NCI-H524 (cell line): ENCODE results near the gene NOS1.
A peak's percentile ranks its signal among the peaks of the same experiment; 100 is the strongest.
"Not testable (repeated sequence)": the region's sequence is repeated elsewhere in the genome, so short reads cannot be mapped to it uniquely, and the experiment has no call there.

ENCODE experiments used
- DNase-seq, 2 experiments: peaks; one replicate each; lab custom pipeline; 2025; lab: John Stamatoyannopoulos, UW

Gene NOS1

DNA sequence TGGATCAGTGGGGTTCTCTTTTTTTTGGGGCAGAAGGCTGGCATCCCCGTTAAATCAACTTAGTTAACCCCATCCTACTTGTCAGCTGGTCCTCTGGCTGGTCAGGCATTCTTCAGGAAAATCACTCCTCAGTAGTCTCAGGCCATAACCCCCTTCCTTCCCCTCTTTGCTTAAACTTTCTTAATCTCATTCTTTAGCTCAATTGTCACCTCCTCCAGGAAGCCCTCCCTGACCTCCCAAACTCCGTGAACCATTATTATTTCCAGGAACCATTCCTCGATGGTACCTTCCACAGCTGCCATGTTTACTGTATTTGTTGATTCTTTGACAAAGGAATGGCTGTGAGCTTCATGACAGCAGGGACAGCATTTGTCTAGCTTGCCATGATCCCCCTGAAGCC lies 98.7 kb downstream of the NOS1 start:
- DNase-seq, result no peak

DNA sequence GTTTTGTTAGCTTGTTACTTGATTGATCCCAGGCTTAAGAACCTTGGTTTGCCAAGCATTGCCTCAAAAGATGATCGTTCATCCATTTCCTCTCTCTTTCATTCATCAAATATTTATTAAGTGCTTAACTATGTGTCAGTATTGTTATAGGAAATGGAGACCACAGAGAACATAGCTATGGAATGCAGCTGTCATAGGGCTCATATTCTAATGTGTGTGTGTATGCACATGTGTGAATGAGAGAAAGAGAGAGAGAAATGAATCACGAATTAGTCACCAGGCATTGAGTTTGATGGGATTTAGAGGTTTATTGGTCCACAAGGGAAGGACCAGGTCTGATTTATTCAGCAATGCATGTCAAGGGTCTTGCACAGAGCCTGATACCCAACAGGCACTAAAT lies 100.2 kb downstream of the NOS1 start:
- DNase-seq, result no peak

DNA sequence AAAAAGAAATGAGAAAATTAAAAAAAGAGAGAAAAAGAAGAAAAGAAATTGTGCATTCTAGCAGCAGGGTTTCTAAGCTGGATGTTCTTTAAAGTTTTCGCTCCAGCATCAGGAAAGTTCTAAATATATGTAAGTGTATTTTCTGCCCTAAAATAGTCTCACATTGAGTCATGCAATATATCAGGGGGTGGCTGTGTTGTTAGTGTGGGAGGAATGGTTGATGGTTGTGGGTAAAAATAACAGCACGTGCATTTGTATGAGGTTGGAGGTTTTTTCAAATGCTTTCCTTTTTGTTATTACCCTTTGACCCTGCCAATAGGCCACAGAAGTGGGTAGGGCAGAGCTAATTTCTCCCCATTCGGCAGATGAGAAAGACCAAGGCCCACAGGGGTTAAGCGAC lies 106.0 kb downstream of the NOS1 start:
- no peak for DNase-seq

GRCh38 chr12:117243488-117243887 lies 117.9 kb downstream of the NOS1 start:
- DNase-seq, result no peak

GRCh38 chr12:117241697-117242096 lies 119.7 kb downstream of the NOS1 start:
- DNase-seq, result no peak

DNA sequence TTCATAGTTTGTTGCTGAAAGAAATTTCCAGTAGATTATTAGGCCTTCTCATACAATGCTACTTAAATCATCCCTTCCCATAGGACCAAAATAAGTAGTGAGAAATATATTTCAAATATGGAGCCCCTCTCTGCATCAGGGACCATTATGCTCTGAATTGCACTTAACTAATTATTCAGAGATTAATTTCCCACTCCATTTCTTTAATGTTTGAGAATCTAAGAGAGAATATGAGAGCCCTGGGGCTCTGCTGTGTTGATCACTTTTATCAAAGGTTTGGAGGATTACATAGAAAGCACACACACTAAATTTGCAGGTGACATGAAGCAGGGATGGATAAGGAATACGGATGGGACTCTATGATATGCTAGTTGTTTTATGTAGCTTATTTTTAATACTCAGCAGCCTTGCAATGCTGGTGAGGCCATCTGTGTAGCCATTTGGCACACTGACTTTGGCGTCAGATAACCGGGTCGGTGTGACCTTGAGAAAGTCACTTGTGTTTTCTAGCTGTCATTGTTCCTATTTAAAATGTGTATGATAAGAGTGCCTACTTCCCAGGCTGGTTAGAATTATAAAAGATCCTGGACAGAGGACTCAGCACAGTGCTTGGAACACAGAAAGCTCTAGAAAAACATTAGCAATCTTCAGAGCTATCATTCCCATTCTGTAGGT lies 121.2 kb downstream of the NOS1 start:
- DNase-seq, result peak; percentile 17 to 62

- peak; percentile 59 to 77 for DNase-seq
Measured at GRCh38 chr12:117236456-117237001, 124.9 kb downstream of the NOS1 start.

DNA sequence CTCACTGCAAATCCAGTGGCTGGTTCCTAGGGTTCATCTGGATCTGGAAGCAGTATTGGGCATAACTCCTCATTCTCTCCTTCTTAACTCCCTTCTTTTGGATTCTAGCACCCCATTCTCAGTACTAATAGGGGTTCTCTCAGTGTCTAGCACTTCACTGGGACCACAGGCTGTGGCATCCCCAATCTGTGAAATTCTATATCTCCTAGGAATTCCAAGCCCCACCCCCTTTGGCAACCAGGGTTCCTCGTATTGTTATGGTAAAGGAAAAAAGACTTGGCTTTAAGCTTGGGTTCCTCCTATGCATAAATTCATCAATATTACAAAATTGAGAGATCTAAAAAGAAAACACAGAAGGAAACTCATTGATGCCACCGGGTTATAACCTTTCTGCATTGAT lies 126.2 kb downstream of the NOS1 start:
- no peak for DNase-seq

- peak in 1 of 2 experiments; percentile 42 for DNase-seq
Measured at GRCh38 chr12:117234441-117234840, 127.0 kb downstream of the NOS1 start.

DNA sequence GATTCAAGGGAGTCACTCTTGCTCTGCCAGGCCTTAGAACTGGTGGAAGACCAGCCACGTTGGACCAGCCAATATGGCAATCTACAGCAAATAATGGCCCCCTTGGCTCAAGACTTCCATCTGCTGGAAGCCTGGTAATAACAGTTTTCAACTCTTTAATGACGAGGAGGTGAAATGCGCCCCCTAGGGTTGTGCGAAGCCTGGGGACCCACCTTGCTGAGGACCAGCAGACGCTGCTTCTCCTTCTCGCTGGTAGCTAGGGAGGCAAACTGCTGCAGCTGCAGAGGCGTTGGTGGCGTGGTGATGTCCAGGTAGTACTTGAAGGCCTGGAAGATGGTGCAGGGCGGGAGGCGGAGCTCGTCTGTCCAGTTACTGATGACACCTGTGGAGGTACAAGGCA lies 129.7 kb downstream of the NOS1 start:
- peak in 1 of 2 experiments; percentile 14 for DNase-seq

- DNase-seq, result no peak
Measured at GRCh38 chr12:117228239-117228638, 133.2 kb downstream of the NOS1 start.

- no peak for DNase-seq
Measured at GRCh38 chr12:117227000-117227653, 134.3 kb downstream of the NOS1 start.

DNA sequence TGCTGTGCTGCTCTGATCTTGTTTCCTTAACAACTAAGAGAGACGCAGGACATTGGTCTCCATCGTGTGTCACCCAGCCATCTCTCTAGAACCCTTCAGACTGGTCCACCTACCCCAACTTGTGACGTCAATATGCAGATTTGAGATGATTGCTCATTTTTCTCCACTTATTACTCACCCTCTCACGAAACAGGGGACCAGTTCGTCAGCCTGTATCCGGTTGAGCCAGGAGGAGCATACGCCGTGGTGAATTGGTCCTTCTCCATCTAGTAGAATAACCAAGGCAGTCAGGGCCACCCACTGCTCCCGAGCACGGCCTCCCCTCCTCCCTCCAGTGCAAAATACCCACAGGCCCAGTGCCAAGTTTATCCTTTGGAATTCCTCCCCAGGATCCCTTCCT lies 134.9 kb downstream of the NOS1 start:
- DNase-seq, result no peak

DNA sequence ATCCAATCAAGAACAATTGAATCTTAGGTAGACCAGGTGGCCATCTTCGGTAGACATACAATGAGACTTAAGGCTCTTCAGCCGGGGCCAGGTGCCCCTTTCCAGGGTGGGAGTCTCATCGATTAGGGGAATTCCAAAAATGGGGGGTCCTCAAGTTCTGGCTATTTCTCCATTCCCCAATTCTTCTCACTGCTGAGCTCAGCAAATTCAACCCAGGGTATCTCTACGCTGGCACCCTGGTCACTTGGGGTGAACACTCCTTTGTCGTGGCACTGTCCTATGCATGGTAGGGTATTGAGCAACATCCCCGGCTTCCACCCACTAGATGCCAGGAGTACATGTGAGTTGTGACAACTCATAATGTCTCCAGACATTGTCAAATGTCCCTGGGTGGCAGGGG lies 136.2 kb downstream of the NOS1 start:
- DNase-seq, result no peak

DNA sequence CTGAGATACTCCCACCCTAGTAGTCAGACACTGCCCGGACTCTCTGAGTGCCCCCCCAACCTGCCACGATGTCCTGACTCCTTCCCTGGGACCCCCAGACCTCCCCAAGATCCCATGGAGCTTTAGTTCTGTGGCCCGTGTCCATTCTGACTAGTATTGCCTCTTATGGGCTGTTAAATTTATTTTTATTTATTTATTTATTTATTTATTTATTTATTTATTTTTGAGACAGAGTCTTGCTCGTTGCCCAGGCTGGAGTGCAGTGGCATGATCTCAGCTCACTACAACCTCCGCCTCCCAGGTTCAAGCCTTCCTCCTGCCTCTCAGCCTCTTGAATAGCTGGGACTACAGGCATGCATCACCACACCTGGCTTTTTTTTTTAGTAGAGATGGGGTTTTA lies 140.5 kb downstream of the NOS1 start:
- not testable (repeated sequence) for DNase-seq

GRCh38 chr12:117218149-117218548 lies 143.3 kb downstream of the NOS1 start:
- no peak for DNase-seq

DNA sequence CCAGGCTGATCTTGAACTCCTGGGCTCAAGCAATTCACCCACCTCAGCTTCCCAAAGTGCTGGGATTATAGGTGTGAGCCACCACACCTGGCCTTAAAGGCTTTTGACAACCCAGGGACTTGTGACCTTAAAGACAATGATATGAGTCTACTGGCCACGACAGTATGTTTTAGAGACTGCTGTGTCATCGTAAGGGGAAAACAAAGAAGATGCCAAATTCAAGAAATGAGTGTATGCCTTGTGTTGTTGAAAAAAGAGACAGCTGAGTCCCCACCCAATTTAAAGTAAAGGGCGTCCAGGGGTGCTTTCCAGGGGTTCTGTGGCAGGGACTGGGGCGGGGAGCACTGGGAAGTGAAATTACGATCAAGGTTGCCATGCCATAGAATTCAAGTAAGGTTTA lies 144.7 kb downstream of the NOS1 start:
- no peak for DNase-seq

DNA sequence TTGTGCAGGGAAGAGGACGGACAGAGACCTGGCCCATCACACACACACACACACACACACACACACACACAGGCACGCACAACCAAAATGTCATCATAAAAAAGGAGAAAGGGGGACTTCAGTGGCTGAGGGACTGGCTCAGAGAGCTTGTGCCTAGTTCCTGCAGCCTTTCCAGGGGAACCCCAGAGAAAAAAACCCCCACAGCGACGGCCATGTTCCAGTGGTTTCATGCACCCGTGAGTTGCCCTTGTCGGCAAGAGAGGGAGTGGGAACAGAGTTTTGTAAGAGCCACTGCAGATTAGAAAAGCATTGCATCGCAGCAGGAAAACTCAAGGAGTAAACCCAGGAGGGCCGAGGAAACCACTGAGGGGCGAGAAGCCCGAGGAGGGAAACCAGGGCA lies 146.6 kb downstream of the NOS1 start:
- no peak for DNase-seq

DNA sequence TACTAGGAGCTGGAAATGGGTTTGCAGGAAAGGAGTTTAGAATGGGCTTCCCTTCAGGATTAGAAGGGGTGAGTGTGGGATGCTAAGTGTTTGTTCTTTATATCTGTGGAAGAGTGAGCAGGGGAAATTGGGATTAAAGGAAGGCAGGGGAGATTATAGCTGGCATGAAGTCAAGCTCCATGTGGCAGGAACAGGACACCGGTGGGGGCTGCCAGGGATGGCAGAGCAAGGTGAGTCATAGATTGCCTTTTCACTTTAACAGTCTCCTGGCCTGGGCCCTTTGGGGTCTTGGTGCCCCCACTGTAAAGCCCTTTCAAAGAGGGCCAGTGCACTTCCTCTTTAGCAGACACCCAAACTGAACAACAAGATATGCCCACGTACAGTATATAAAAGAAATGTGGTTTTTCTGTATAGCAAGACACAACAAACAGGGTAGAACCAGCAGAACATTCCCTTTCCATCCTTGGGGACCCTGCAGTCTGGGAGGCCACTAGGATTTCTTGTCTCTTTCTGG lies 148.1 kb downstream of the NOS1 start:
- peak in 1 of 2 experiments; percentile 62 for DNase-seq

GRCh38 chr12:117212563-117213190 lies 148.7 kb downstream of the NOS1 start:
- DNase-seq, result peak; percentile 76 to 87

DNA sequence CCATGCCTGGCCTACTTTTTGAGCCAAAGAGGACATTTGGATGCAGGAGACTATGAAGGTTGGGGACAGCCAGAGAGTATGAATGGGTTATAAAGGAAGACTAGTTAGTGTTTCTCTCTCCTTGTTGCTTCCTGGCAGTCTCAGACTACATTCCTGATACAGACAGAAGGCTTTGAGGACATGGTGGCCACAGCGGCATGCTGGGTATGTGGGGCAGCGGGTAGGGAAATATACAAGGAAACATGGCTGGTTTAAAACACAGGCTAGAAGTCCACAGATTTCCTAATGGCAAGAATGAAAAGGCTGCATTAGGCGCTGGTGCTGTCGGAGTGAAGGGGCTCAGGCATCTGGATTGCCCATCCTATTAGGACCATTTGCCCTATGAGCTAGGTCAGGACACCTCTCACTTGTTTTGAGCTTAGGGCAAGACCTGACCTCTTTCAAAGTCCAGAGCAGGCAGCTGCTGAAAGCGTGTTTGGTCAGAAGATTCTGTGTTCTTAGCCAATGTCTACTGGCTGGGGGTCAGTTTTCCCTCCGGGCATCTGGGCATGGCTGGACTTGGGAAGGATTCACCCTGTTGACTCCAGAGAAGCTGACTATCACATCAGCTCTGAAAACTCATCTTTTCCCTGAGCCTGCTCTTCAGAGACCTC lies 151.0 kb downstream of the NOS1 start:
- no peak for DNase-seq

DNA sequence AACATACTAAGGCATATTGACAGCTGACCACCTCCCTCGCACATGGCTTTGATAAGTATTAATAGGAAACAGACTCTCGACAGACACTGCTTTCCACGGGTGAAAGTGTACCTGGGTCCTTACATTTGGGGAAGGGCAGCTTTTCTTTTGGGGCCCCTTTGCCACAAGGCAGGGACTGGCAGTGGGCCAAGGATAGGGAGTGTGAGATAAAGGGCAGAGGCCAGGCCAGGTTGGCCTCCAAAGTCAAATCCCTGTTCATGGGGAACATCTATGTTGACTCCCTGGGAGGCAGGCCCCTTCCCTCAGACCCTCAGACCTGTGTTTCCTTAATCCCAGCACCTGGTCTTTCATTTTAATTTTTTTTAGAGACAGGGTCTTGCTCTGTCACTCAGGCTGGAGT lies 151.8 kb downstream of the NOS1 start:
- no peak for DNase-seq
